Limb (tissue), 2 donors: ENCODE results near the gene PWWP2A.

Source experiments
- DNase-seq, 2 donors: peaks; one replicate each; pipeline ENCODE4 v3.0.0-alpha.2; 2016; ENCODE audit errors: extremely low spot score in 2 of 2

The PWWP2A gene

GRCh38 chr5:160133071-160133917, 14.0 kb upstream of the PWWP2A start:
- peak in 1 of 2 donors; percentile 55 for DNase-seq

DNA sequence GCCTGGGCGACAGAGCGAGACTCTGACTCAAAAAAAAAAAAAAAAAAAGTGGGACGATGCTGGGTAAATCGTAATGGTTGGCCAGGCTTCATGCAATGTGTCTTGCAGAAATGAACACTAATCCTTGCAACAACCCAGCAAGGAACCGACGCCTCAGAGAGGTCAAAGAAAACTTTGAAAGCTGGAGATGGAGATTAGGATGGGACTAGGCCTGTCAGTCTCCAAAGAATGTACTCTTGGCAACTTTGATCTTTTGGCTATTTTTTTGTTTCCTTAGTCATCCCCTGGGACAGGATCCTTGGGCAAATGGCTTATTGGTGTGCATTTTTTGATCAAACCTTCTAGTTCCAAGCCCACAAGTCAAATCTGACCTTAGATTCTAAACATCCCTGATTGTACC, 10.6 kb upstream of the PWWP2A start:
- no peak for DNase-seq

DNA sequence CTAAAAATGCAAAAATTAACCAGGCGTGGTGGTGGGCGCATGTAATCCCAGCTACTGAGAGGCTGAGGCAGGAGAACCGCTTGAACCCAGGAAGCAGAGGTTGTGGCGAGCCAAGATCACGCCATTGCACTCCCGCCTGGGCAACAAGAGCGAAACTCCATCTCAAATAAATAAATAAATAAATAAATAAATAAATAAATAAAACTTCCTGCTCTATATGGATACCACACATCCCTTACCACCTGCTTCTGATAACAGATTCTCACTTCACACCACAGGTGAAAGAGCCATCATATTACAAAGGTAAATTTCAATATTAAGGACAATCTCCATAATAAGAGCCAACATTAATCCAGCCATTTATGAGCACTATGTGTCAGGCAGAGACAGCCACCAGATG, 9.4 kb upstream of the PWWP2A start:
- no peak for DNase-seq

GRCh38 chr5:160119905-160120266, 636 bp upstream of the PWWP2A start:
- DNase-seq = no peak

DNA sequence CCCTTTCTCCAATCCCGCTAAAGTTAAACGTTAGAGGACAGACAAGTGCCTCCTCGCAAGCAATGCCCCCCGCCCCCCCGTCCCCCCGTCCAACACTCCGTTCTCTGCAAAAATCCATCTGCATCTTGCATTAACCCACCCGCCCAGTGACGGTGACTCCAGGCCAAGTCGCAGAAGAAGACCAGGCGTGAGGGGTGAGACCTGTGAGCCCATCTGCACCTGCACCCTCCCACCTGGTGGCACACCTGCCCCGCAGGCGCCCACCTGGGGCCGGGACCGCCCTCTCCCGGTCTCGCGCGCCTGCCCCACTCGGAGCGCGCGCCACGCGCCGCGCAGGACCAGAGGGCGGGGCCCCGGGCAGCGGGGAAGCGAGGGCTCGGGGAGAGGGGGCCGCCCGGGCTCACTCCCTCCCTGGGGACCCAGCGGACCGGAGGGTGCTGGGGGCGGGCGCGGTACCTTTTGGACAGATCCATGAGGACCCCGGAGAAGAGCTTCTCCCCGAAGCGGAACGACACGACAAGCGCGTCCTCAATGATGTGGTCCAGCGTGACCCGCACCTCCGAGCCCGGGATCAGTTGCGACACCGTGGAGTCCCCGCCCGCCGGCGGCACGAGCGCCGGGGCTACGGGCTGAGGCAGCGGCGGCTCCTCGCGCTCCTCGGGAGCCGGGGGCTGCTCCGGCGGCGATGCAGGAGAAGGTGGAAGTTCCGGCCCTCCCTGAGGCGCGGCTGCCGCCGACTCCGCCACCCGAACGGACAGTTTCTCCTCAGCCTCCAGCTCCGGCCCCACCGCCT, 705 bp downstream of the PWWP2A start:
- peak in 1 of 2 donors; percentile 65 for DNase-seq

DNA sequence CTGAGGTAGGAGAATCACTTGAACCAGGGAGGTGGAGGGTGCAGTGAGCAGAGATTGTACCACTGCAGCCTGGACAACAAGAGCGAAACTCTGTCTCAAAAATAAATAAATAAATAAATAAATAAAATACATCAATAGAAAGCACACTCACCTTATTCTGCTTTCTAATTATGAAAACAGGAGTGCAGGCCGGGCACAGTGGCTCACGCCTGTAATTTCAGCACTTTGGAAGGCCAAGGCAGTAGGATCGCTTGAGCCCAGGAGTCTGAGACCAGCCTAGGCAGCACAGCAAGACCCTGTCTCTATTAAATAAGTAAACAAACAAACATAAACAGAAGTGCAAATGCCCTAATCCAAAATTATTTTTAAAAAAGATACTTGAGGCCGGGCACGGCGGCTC, 2.3 kb downstream of the PWWP2A start:
- DNase-seq = no peak

GRCh38 chr5:160108124-160108523, 11.1 kb downstream of the PWWP2A start:
- no peak for DNase-seq

DNA sequence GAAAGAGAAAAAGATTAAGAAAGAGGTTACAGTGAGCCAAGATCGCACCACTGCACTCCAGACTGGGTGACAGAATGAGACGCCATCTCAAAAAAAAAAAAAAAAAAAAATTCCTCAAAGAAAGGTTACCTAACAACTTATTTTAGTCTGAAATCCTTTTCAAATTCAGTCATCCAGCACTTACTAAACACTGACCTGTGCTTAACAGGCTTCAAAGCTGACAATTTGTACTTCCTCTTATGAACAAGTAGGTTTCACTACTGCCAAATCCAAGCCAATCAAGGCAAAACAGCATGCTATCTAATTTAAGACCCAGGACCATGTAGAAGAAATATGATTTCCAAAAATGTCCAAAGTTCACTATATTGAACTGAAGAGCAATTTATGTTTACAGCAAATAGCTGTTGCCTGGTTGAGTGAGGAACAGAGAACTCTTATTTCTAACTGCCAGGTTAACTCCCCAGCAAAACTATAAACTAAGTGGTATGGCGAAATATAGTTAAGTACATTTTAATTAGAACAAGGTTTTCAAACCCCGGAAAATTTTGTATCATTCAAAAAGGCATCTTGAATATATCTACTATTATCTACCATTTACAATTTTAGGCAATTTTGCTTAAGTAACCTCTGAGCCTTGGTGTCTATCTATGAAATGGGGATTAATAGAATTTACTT, 13.4 kb downstream of the PWWP2A start:
- DNase-seq = no peak

GRCh38 chr5:160097991-160098390, 21.3 kb downstream of the PWWP2A start:
- DNase-seq = no peak

GRCh38 chr5:160096178-160096577, 23.1 kb downstream of the PWWP2A start:
- no peak for DNase-seq

DNA sequence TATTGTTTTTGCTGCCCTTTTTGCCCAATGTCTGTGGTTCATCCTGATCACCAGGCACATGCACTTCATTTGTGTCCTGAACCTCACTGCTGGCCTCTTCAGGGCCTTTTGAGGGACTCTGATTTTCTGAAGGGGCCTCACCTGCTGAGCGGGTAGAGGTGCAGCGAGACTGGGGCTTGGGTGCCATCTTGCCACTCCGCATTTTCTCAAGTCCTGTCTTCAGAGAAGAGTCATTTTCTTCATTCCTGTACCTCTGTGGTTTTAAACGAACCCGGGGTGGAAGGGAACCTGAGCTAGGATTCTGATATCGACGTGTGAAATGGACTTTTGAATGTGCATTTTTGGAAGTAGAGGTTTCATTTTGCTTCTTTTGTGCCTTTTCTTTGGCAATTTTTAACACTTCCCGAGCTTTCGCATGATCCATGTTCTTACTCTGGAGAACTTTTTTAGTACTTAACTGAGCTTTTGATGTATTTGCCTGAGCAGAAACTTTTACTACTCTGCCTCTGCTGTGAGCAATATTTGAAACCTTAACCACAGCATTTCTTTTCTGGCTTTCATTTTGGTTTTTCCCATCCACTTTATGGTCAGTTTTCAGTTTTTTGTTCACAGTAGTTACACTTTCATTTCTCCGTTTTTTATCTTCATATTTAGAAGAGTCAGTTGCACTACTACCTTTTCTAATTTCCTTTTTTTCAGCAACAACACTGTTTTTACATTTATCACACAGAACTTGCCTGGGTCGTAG, 26.1 kb downstream of the PWWP2A start:
- DNase-seq = no peak

- no peak for DNase-seq
Observed at GRCh38 chr5:160092514-160092913, 26.7 kb downstream of the PWWP2A start.

GRCh38 chr5:160090059-160090458, 29.2 kb downstream of the PWWP2A start:
- DNase-seq = no peak

GRCh38 chr5:160089531-160089930, 29.7 kb downstream of the PWWP2A start:
- no peak for DNase-seq

DNA sequence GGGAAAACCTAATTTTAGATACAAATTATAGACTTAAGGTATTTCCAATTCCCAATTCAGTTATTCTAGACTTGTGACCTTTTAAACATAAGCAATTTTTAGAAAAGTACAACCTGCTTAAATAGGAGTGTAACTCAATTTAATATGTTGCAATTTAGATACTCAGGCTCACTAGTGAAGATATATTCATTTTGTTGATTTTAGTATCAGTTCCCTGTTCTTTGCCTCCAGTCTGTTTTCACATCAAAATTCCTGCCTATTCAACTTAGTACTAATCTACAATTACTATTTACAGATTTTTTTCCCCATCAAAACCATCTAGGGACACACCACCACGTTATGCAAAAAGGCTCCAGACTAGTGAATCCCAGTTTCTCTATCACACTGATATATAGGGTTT, 30.4 kb downstream of the PWWP2A start:
- DNase-seq = no peak

- DNase-seq = no peak
Observed at GRCh38 chr5:160087199-160087598, 32.1 kb downstream of the PWWP2A start.

GRCh38 chr5:160084144-160084543, 35.1 kb downstream of the PWWP2A start:
- DNase-seq = no peak

DNA sequence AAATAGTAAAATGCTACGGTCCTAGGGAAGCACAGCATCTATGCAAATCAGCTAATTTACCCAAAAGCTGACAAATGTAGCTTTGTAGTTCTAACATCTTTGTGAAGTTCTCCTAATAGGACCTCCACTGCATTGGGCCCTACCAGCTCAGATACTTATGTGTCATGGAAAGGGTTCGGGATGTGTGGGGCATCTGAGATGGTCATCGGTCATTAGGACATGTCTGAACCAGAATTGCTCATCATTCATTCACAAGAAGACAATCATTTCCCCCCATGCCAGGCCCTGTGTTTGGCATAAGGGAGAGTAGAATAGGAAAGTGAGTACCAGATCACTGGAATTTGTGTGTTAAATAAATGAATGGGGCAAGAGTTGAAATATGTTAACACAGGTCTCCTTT, 35.7 kb downstream of the PWWP2A start:
- DNase-seq = no peak

GRCh38 chr5:160082614-160083500, 36.4 kb downstream of the PWWP2A start:
- DNase-seq = no peak

GRCh38 chr5:160081495-160081894, 37.8 kb downstream of the PWWP2A start:
- no peak for DNase-seq

GRCh38 chr5:160079753-160080152, 39.5 kb downstream of the PWWP2A start:
- DNase-seq = no peak
